Chondrocyte (in vitro differentiated cells): ENCODE data around the gene NUP37. TPM values are rescaled to one million over a fixed set of nuclear protein-coding genes. Genes with fewer than 3 reads are reported as not detected.

Experiments
- DNase-seq: peaks from one replicate; pipeline ENCODE4 v3.0.0; 2021; ENCODE audit warnings: mixed read lengths, low spot score
- H3K27ac Mint-ChIP-seq: one replicate; pipeline ENCODE4 v1.8.0; 2021; ENCODE audit warnings: mild to moderate bottlenecking, moderate library complexity, mixed read lengths; ENCODE audit not compliant: unreplicated experiment
- H3K27me3 Mint-ChIP-seq: 2 replicates; pipeline ENCODE4 v1.8.0; 2021; ENCODE audit warnings: low read depth, mixed read lengths
- H3K36me3 Mint-ChIP-seq: 2 replicates; pipeline ENCODE4 v1.8.0; 2021; ENCODE audit warnings: low read depth, mixed read lengths
- H3K4me1 Mint-ChIP-seq: 2 replicates; pipeline ENCODE4 v1.8.0; 2021; ENCODE audit warnings: low read depth, mild to moderate bottlenecking, mixed read lengths
- H3K4me3 Mint-ChIP-seq: one replicate; pipeline ENCODE4 v1.8.0; 2021; ENCODE audit warnings: mild to moderate bottlenecking, moderate library complexity, mixed read lengths; ENCODE audit not compliant: unreplicated experiment
- H3K9me3 Mint-ChIP-seq: 2 replicates; pipeline ENCODE4 v1.8.0; 2021; ENCODE audit warnings: low read depth, mixed read lengths
- total RNA-seq: library from RNA; stranded (reverse); gene quantifications from 3 replicates; pipeline ENCODE4 v1.2.1, GENCODE V29; 2021
- TF ChIP-seq, protein P1 (sequence below): fragments of 200-600 bp; sonication (generic); IDR thresholded peaks from 2 replicates; pipeline ENCODE4 v1.5.0; 2021; ENCODE audit warnings: antibody characterized with exemption, mild to moderate bottlenecking, moderate library complexity

The NUP37 gene
- total RNA-seq, 1 donor from 2014 or later: 17.7 TPM

DNA sequence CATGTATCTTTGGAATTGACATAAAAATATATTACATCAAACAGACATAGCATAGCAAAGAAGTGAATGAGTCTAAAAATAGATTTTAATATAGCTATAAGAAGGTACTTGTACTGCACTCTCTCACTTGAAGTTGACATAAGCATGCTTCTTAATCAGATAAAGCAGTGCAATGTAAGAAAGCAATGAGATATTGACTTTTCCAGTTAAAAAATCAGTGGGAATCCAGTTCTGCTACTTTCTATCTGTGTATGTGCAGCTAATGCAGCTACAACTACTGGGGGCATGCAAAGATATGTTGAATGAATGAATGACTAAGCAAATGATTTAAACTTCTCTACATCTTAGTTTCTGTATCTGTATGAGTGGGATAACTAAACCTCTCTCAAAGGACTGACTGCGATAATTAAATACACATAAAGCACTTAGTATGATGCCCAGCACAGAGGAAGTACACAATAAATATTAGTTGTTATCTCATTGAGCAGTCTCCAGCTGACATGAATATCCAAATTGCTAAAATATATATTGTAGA is 68.4 kb downstream of the NUP37 start:
- no peaks in the 10 kb centered on the region for H3K27me3 Mint-ChIP-seq
- DNase-seq: no peak
- TF ChIP-seq, protein P1, sequence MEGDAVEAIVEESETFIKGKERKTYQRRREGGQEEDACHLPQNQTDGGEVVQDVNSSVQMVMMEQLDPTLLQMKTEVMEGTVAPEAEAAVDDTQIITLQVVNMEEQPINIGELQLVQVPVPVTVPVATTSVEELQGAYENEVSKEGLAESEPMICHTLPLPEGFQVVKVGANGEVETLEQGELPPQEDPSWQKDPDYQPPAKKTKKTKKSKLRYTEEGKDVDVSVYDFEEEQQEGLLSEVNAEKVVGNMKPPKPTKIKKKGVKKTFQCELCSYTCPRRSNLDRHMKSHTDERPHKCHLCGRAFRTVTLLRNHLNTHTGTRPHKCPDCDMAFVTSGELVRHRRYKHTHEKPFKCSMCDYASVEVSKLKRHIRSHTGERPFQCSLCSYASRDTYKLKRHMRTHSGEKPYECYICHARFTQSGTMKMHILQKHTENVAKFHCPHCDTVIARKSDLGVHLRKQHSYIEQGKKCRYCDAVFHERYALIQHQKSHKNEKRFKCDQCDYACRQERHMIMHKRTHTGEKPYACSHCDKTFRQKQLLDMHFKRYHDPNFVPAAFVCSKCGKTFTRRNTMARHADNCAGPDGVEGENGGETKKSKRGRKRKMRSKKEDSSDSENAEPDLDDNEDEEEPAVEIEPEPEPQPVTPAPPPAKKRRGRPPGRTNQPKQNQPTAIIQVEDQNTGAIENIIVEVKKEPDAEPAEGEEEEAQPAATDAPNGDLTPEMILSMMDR: no peak

GRCh38 chr12:102050660-102051430 is 69.1 kb downstream of the NUP37 start:
- Mint-ChIP-seq H3K4me3 (no peak overlapping the region), H3K36me3 (peaks cover 11% of the 10 kb centered on the region), H3K4me1 (peaks cover 7% of the 10 kb centered on the region), H3K27ac (no peak overlapping the region), H3K27me3 (no peaks in the 10 kb centered on the region), H3K9me3 (no peaks in the 10 kb centered on the region)
- DNase-seq: no peak
- TF ChIP-seq, protein P1: no peak

More for the DNA sequence above, 68.4 kb downstream of the NUP37 start:
- Mint-ChIP-seq H3K4me1 (peaks cover 7% of the 10 kb centered on the region), H3K9me3 (no peaks in the 10 kb centered on the region), H3K4me3 (no peak overlapping the region), H3K36me3 (peaks cover 13% of the 10 kb centered on the region), H3K27ac (no peak overlapping the region)

DNA sequence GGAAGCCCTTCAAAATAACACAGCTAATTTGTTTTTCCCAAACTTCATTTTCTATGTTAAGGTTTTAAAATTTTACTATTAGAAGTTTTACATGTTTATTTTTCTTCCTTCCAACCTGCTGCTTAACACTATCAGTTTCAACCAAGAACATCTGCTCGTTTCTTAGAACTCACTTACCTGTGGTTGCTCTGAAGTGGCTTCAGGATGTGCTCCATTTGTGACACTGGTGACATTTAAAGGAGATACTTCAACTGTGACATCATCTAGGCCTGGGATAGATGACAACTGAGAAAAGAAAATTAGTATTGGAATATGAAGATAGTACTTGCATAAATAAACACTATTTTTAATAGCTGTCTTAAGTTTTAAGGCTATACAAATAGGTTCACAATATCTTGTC is 76.0 kb downstream of the NUP37 start:
- no peaks in the 10 kb centered on the region for H3K9me3 Mint-ChIP-seq
- no peaks in the 10 kb centered on the region for H3K27me3 Mint-ChIP-seq
- peaks cover 6% of the 10 kb centered on the region for H3K36me3 Mint-ChIP-seq
- no peaks in the 10 kb centered on the region for H3K4me1 Mint-ChIP-seq
- H3K27ac Mint-ChIP-seq: no peak overlapping the region
- TF ChIP-seq, protein P1: no peak
- no peak for DNase-seq
- no peak overlapping the region for H3K4me3 Mint-ChIP-seq

DNA sequence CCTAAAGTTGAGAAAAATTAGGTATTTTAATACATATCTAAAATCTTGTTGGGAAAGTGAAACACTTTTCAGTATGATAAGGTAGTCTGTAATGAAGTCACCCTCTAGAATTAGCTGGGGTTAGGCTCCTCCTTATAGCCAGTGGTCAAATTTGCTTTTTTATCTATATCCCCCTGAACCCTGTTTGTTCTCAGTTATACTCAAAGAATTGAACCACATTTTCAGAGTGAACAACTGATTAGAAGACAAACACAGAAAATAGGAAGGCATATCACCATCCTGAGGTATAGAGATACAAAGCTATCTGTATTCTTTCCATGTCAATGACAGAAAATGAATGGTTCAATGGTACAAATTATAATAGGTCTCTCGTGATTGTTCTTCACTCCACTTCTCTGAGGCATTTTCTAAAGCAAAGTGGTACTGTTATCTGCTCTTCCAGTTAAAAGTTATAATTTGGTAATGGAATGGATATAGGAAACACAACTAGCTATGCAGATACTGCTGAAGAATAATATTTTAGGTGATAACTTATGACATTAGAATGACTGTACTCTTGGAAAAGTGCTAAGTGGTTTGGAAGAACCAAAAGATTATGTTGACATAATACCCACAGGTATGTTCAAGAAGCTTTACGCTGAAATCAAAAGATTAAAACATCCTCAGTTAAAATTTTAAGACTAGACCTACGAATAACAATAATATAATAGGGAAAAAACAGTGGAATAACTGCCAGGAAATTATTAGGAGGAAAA is 85.7 kb downstream of the NUP37 start:
- Mint-ChIP-seq H3K36me3 (peaks cover 23% of the 10 kb centered on the region), H3K9me3 (no peaks in the 10 kb centered on the region), H3K27ac (no peak overlapping the region), H3K4me3 (no peak overlapping the region), H3K4me1 (no peaks in the 10 kb centered on the region), H3K27me3 (no peaks in the 10 kb centered on the region)
- DNase-seq: no peak
- TF ChIP-seq, protein P1: no peak

GRCh38 chr12:102031852-102032251 is 88.1 kb downstream of the NUP37 start:
- Mint-ChIP-seq H3K4me1 (no peaks in the 10 kb centered on the region), H3K27ac (no peak overlapping the region), H3K4me3 (no peak overlapping the region), H3K9me3 (no peaks in the 10 kb centered on the region), H3K27me3 (no peaks in the 10 kb centered on the region), H3K36me3 (peaks cover 18% of the 10 kb centered on the region)
- TF ChIP-seq, protein P1: no peak
- DNase-seq: no peak
